Measurements from ENCODE around the gene RAB30.

DNA sequence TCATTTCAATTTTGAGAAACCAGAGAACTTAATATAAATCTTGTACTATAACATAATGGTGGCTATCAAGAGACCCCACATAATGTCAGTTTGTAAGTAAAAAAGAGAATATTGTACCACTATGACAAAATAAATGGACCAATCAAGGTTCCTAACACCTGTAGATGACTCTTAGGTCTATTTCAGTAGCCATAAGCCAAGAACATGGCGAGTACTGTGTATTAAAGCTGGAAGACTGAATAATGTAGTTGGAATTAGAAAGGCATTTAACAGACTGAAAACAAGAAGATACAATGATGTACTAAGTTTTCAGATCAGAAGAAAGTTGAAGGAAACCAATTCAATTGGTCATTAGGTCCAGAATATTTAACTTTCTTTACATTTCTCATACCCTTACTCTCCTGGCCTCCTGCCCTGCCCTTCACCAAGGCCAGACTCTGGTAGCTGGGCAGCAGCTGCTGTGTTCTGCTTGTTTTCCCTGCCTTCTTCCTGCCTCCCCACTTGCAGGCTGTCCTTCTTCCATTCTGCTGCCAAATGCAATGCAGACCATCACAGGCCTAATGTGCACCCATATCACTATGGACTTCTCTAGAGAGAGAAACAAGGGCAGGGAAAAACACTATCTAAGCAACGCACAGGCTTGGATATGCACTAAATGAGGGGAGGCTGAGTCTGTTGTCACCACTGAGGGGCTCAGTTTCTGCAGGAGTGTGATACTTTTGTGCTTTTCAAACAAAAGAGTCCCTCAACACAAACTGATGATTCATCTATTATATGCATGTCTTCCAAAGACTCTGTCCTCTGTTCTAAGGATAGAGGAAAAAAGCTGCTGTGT, 60.1 kb downstream of the RAB30 start:
- TF ChIP-seq, protein P1, sequence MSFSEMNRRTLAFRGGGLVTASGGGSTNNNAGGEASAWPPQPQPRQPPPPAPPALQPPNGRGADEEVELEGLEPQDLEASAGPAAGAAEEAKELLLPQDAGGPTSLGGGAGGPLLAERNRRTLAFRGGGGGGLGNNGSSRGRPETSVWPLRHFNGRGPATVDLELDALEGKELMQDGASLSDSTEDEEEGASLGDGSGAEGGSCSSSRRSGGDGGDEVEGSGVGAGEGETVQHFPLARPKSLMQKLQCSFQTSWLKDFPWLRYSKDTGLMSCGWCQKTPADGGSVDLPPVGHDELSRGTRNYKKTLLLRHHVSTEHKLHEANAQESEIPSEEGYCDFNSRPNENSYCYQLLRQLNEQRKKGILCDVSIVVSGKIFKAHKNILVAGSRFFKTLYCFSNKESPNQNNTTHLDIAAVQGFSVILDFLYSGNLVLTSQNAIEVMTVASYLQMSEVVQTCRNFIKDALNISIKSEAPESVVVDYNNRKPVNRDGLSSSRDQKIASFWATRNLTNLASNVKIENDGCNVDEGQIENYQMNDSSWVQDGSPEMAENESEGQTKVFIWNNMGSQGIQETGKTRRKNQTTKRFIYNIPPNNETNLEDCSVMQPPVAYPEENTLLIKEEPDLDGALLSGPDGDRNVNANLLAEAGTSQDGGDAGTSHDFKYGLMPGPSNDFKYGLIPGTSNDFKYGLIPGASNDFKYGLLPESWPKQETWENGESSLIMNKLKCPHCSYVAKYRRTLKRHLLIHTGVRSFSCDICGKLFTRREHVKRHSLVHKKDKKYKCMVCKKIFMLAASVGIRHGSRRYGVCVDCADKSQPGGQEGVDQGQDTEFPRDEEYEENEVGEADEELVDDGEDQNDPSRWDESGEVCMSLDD (tag by site-specific recombination; IDR thresholded peaks at IDR 0.05) = no peak
- TF ChIP-seq, protein P2, sequence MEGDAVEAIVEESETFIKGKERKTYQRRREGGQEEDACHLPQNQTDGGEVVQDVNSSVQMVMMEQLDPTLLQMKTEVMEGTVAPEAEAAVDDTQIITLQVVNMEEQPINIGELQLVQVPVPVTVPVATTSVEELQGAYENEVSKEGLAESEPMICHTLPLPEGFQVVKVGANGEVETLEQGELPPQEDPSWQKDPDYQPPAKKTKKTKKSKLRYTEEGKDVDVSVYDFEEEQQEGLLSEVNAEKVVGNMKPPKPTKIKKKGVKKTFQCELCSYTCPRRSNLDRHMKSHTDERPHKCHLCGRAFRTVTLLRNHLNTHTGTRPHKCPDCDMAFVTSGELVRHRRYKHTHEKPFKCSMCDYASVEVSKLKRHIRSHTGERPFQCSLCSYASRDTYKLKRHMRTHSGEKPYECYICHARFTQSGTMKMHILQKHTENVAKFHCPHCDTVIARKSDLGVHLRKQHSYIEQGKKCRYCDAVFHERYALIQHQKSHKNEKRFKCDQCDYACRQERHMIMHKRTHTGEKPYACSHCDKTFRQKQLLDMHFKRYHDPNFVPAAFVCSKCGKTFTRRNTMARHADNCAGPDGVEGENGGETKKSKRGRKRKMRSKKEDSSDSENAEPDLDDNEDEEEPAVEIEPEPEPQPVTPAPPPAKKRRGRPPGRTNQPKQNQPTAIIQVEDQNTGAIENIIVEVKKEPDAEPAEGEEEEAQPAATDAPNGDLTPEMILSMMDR (tag by site-specific recombination; IDR thresholded peaks at IDR 0.05) = no peak
- TF ChIP-seq ZNF610 (tag by site-specific recombination; IDR thresholded peaks at IDR 0.05; ENCODE audit: borderline replicate concordance) = no peak
- TF ChIP-seq MZF1 (tag by site-specific recombination; IDR thresholded peaks at IDR 0.05; ENCODE audit: borderline replicate concordance) = no peak
- TF ChIP-seq, protein P3, sequence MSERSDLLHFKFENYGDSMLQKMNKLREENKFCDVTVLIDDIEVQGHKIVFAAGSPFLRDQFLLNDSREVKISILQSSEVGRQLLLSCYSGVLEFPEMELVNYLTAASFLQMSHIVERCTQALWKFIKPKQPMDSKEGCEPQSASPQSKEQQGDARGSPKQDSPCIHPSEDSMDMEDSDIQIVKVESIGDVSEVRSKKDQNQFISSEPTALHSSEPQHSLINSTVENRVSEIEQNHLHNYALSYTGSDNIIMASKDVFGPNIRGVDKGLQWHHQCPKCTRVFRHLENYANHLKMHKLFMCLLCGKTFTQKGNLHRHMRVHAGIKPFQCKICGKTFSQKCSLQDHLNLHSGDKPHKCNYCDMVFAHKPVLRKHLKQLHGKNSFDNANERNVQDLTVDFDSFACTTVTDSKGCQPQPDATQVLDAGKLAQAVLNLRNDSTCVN (tag by site-specific recombination; optimal IDR thresholded peaks at IDR 0.05) = no peak
- TF ChIP-seq ZNF423 (tag by site-specific recombination; IDR thresholded peaks at IDR 0.05) = no peak
- TF ChIP-seq, protein P4, sequence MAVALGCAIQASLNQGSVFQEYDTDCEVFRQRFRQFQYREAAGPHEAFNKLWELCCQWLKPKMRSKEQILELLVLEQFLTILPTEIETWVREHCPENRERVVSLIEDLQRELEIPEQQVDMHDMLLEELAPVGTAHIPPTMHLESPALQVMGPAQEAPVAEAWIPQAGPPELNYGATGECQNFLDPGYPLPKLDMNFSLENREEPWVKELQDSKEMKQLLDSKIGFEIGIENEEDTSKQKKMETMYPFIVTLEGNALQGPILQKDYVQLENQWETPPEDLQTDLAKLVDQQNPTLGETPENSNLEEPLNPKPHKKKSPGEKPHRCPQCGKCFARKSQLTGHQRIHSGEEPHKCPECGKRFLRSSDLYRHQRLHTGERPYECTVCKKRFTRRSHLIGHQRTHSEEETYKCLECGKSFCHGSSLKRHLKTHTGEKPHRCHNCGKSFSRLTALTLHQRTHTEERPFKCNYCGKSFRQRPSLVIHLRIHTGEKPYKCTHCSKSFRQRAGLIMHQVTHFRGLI (tag by site-specific recombination; IDR thresholded peaks at IDR 0.05) = no peak
- TF ChIP-seq, protein P5, sequence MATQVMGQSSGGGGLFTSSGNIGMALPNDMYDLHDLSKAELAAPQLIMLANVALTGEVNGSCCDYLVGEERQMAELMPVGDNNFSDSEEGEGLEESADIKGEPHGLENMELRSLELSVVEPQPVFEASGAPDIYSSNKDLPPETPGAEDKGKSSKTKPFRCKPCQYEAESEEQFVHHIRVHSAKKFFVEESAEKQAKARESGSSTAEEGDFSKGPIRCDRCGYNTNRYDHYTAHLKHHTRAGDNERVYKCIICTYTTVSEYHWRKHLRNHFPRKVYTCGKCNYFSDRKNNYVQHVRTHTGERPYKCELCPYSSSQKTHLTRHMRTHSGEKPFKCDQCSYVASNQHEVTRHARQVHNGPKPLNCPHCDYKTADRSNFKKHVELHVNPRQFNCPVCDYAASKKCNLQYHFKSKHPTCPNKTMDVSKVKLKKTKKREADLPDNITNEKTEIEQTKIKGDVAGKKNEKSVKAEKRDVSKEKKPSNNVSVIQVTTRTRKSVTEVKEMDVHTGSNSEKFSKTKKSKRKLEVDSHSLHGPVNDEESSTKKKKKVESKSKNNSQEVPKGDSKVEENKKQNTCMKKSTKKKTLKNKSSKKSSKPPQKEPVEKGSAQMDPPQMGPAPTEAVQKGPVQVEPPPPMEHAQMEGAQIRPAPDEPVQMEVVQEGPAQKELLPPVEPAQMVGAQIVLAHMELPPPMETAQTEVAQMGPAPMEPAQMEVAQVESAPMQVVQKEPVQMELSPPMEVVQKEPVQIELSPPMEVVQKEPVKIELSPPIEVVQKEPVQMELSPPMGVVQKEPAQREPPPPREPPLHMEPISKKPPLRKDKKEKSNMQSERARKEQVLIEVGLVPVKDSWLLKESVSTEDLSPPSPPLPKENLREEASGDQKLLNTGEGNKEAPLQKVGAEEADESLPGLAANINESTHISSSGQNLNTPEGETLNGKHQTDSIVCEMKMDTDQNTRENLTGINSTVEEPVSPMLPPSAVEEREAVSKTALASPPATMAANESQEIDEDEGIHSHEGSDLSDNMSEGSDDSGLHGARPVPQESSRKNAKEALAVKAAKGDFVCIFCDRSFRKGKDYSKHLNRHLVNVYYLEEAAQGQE (tag by site-specific recombination; IDR thresholded peaks at IDR 0.05) = no peak
- TF ChIP-seq KLF16 (tag by site-specific recombination; IDR thresholded peaks at IDR 0.05) = no peak
- no peak for TF ChIP-seq ZNF19 (tag by site-specific recombination; IDR thresholded peaks at IDR 0.05; ENCODE audit: low read depth)
- no peak for TF ChIP-seq ZNF664 (tag by site-specific recombination; IDR thresholded peaks at IDR 0.05)
